SK-N-MC (cell line): ENCODE measurements around the gene MACF1.

Source experiments
- DNase-seq: peaks from one replicate; pipeline ENCODE4 v3.0.0-alpha.2; 2011; ENCODE audit warnings: low read depth, low spot score
- H3K27ac ChIP-seq: fragments of 200-600 bp; sonication (generic); 2 replicates; pipeline ENCODE4 v1.5.1; 2016; ENCODE audit warnings: mixed run types
- H3K36me3 ChIP-seq: fragments of 200-600 bp; sonication (generic); 2 replicates; pipeline ENCODE4 v1.6.1; 2017; ENCODE audit warnings: antibody characterized with exemption, low read length, mixed read lengths; ENCODE audit not compliant: insufficient read depth
- H3K4me3 ChIP-seq: fragments of 200-600 bp; sonication (generic); 2 replicates; pipeline ENCODE4 v1.5.1; 2016
- H3K9ac ChIP-seq: fragments of 200-600 bp; sonication (generic); 2 replicates; pipeline ENCODE4 v1.8.0; 2017; ENCODE audit warnings: mixed run types, mixed read lengths; ENCODE audit not compliant: insufficient read length
- H3K9me3 ChIP-seq: fragments of 200-600 bp; sonication (generic); 2 replicates; pipeline ENCODE4 v1.6.1; 2017; ENCODE audit warnings: low read depth, mild to moderate bottlenecking, antibody characterized with exemption, low read length, moderate library complexity, mixed read lengths
- EZH2 ChIP-seq: fragments of 200-600 bp; sonication (generic); IDR thresholded peaks from one replicate; pipeline ENCODE4 v1.6.1; 2017; ENCODE audit warnings: antibody characterized with exemption
- FOXP2 ChIP-seq: optimal IDR thresholded peaks from 2 replicates; pipeline ENCODE3; 2011; ENCODE audit warnings: mild to moderate bottlenecking, moderate library complexity; ENCODE audit not compliant: insufficient read depth; ENCODE audit errors: extremely low read length, control extremely low read depth
- POLR2AphosphoS5 ChIP-seq: IDR thresholded peaks from 2 replicates; pipeline ENCODE4 v1.6.1; 2012; ENCODE audit warnings: mild to moderate bottlenecking, low read depth, low read length, borderline replicate concordance

Gene MACF1

GRCh38 chr1:39369565-39369964 is 165.1 kb downstream of the MACF1 start:
- Histone ChIP-seq H3K9ac (no peak overlapping the region), H3K27ac (no peak overlapping the region), H3K36me3 (no peaks in the 10 kb centered on the region), H3K4me3 (no peak overlapping the region), H3K9me3 (no peaks in the 10 kb centered on the region)
- no peak for DNase-seq
- no peak for TF ChIP-seq EZH2
- no peak for TF ChIP-seq FOXP2
- no peak for TF ChIP-seq POLR2AphosphoS5

- no peak for TF ChIP-seq FOXP2
- TF ChIP-seq EZH2: no peak
- TF ChIP-seq POLR2AphosphoS5: no peak
- H3K4me3 ChIP-seq: no peak overlapping the region
- H3K36me3 ChIP-seq: no peaks in the 10 kb centered on the region
- no peak overlapping the region for H3K9ac ChIP-seq
- H3K9me3 ChIP-seq: no peaks in the 10 kb centered on the region
- no peak overlapping the region for H3K27ac ChIP-seq
- DNase-seq: no peak
Observed at GRCh38 chr1:39370602-39371001, 166.1 kb downstream of the MACF1 start.

- no peak for DNase-seq
- Histone ChIP-seq H3K9ac (no peak overlapping the region), H3K9me3 (no peaks in the 10 kb centered on the region), H3K27ac (no peak overlapping the region), H3K36me3 (no peaks in the 10 kb centered on the region), H3K4me3 (no peak overlapping the region)
- no peak for TF ChIP-seq POLR2AphosphoS5
- TF ChIP-seq FOXP2: no peak
- TF ChIP-seq EZH2: no peak
Observed at GRCh38 chr1:39372105-39372504, 167.6 kb downstream of the MACF1 start.

GRCh38 chr1:39376656-39377055 is 172.2 kb downstream of the MACF1 start:
- Histone ChIP-seq H3K4me3 (no peak overlapping the region), H3K9me3 (no peaks in the 10 kb centered on the region), H3K9ac (no peak overlapping the region), H3K27ac (no peak overlapping the region), H3K36me3 (no peaks in the 10 kb centered on the region)
- TF ChIP-seq EZH2 (no peak), POLR2AphosphoS5 (no peak), FOXP2 (no peak)
- no peak for DNase-seq

GRCh38 chr1:39378377-39378776 is 173.9 kb downstream of the MACF1 start:
- no peak overlapping the region for H3K27ac ChIP-seq
- H3K36me3 ChIP-seq: no peaks in the 10 kb centered on the region
- H3K4me3 ChIP-seq: no peak overlapping the region
- no peak overlapping the region for H3K9ac ChIP-seq
- no peak for DNase-seq
- TF ChIP-seq POLR2AphosphoS5: no peak
- no peak for TF ChIP-seq FOXP2
- TF ChIP-seq EZH2: no peak
- no peaks in the 10 kb centered on the region for H3K9me3 ChIP-seq

GRCh38 chr1:39379187-39379586 is 174.7 kb downstream of the MACF1 start:
- Histone ChIP-seq H3K27ac (no peak overlapping the region), H3K9ac (no peak overlapping the region), H3K4me3 (no peak overlapping the region), H3K9me3 (no peaks in the 10 kb centered on the region), H3K36me3 (no peaks in the 10 kb centered on the region)
- no peak for DNase-seq
- no peak for TF ChIP-seq EZH2
- no peak for TF ChIP-seq FOXP2
- TF ChIP-seq POLR2AphosphoS5: no peak

- H3K9me3 ChIP-seq: no peaks in the 10 kb centered on the region
- no peak overlapping the region for H3K27ac ChIP-seq
- DNase-seq: no peak
- no peak overlapping the region for H3K9ac ChIP-seq
- H3K36me3 ChIP-seq: no peaks in the 10 kb centered on the region
- H3K4me3 ChIP-seq: no peak overlapping the region
- TF ChIP-seq POLR2AphosphoS5 (no peak), EZH2 (no peak)
Observed at GRCh38 chr1:39380036-39380435, 175.5 kb downstream of the MACF1 start.

- H3K4me3 ChIP-seq: no peak overlapping the region
- no peak for DNase-seq
- no peaks in the 10 kb centered on the region for H3K36me3 ChIP-seq
Observed at GRCh38 chr1:39381839-39382238, 177.3 kb downstream of the MACF1 start.

GRCh38 chr1:39384305-39384704 is 179.8 kb downstream of the MACF1 start:
- no peak for DNase-seq
- Histone ChIP-seq H3K36me3 (no peaks in the 10 kb centered on the region), H3K27ac (no peak overlapping the region), H3K4me3 (no peak overlapping the region), H3K9me3 (no peaks in the 10 kb centered on the region), H3K9ac (no peak overlapping the region)
- no peak for TF ChIP-seq FOXP2
- no peak for TF ChIP-seq EZH2
- TF ChIP-seq POLR2AphosphoS5: no peak

More at GRCh38 chr1:39381839-39382238, 177.3 kb downstream of the MACF1 start:
- Histone ChIP-seq H3K9me3 (no peaks in the 10 kb centered on the region), H3K27ac (no peak overlapping the region), H3K9ac (no peak overlapping the region)
- TF ChIP-seq POLR2AphosphoS5: no peak
- TF ChIP-seq FOXP2: no peak
- no peak for TF ChIP-seq EZH2
